Neural crest cell (in vitro differentiated cells): Measurements from ENCODE around the gene HSPB3. TPM values are rescaled to one million over a fixed set of nuclear protein-coding genes. Genes with fewer than 3 reads are reported as not detected.
"Not testable (repeated sequence)": the region's sequence is repeated elsewhere in the genome, so short reads cannot be mapped to it uniquely, and the experiment has no call there.

ENCODE experiments used
- DNase-seq: peaks from one replicate; pipeline ENCODE4 v3.0.0; 2021; ENCODE audit warnings: low read depth, mixed read lengths, low spot score
- H3K27ac Mint-ChIP-seq: one replicate; pipeline ENCODE4 v1.8.0; 2021; ENCODE audit warnings: mild to moderate bottlenecking, mixed read lengths; ENCODE audit not compliant: unreplicated experiment
- H3K27me3 Mint-ChIP-seq: 2 replicates; pipeline ENCODE4 v1.8.0; 2021; ENCODE audit warnings: low read depth, mild to moderate bottlenecking, mixed read lengths
- H3K36me3 Mint-ChIP-seq: 2 replicates; pipeline ENCODE4 v1.8.0; 2021; ENCODE audit warnings: low read depth, mild to moderate bottlenecking, mixed read lengths
- H3K4me1 Mint-ChIP-seq: 2 replicates; pipeline ENCODE4 v1.8.0; 2021; ENCODE audit warnings: mixed read lengths
- H3K4me3 Mint-ChIP-seq: one replicate; pipeline ENCODE4 v1.8.0; 2021; ENCODE audit warnings: mild to moderate bottlenecking, mixed read lengths
- H3K9me3 Mint-ChIP-seq: 2 replicates; pipeline ENCODE4 v1.8.0; 2021; ENCODE audit warnings: mixed read lengths
- CTCF ChIP-seq: fragments of 200-600 bp; sonication (generic); conservative IDR thresholded peaks from 2 replicates; pipeline ENCODE4 v1.5.0; 2021; ENCODE audit warnings: antibody characterized with exemption, mild to moderate bottlenecking
- total RNA-seq: library from RNA; stranded (reverse); gene quantifications from 2 replicates; pipeline ENCODE4 v1.2.1, GENCODE V29; 2021

The HSPB3 gene
- total RNA-seq, 1 donor from 2014 or later, result not detected

- H3K27ac Mint-ChIP-seq, H3K4me3 Mint-ChIP-seq, H3K27me3 Mint-ChIP-seq, H3K9me3 Mint-ChIP-seq, H3K36me3 Mint-ChIP-seq, H3K4me1 Mint-ChIP-seq: not testable (repeated sequence)
- DNase-seq, result peak; percentile 10
- TF ChIP-seq CTCF, result peak; percentile 95
Observed at GRCh38 chr5:54419573-54420423, 35.7 kb upstream of the HSPB3 start.

- H3K27ac Mint-ChIP-seq, H3K36me3 Mint-ChIP-seq, H3K4me3 Mint-ChIP-seq, H3K27me3 Mint-ChIP-seq, H3K9me3 Mint-ChIP-seq, H3K4me1 Mint-ChIP-seq, DNase-seq: not testable (repeated sequence)
Observed at GRCh38 chr5:54420511-54420910, 35.0 kb upstream of the HSPB3 start.

GRCh38 chr5:54421976-54422375, 33.5 kb upstream of the HSPB3 start:
- no peak for TF ChIP-seq CTCF
- Mint-ChIP-seq H3K4me1 (no peaks in the 10 kb centered on the region), H3K27ac (no peak overlapping the region), H3K36me3 (no peaks in the 10 kb centered on the region), H3K4me3 (no peak overlapping the region), H3K9me3 (peaks cover 2% of the 10 kb centered on the region), H3K27me3 (no peaks in the 10 kb centered on the region)
- no peak for DNase-seq

GRCh38 chr5:54425258-54425657, 30.2 kb upstream of the HSPB3 start:
- Mint-ChIP-seq H3K9me3 (no peaks in the 10 kb centered on the region), H3K4me1 (no peaks in the 10 kb centered on the region), H3K27ac (no peak overlapping the region), H3K36me3 (no peaks in the 10 kb centered on the region), H3K27me3 (no peaks in the 10 kb centered on the region), H3K4me3 (no peak overlapping the region)
- DNase-seq, result no peak
- TF ChIP-seq CTCF, result no peak

- no peaks in the 10 kb centered on the region for H3K4me1 Mint-ChIP-seq
- TF ChIP-seq CTCF, result no peak
- no peaks in the 10 kb centered on the region for H3K9me3 Mint-ChIP-seq
- no peak overlapping the region for H3K27ac Mint-ChIP-seq
- H3K27me3 Mint-ChIP-seq, result no peaks in the 10 kb centered on the region
- no peak overlapping the region for H3K4me3 Mint-ChIP-seq
- no peak for DNase-seq
- H3K36me3 Mint-ChIP-seq, result no peaks in the 10 kb centered on the region
Observed at GRCh38 chr5:54426209-54426608, 29.3 kb upstream of the HSPB3 start.

GRCh38 chr5:54434650-54435049, 20.8 kb upstream of the HSPB3 start:
- not testable (repeated sequence) for H3K36me3 Mint-ChIP-seq, H3K4me1 Mint-ChIP-seq, H3K27me3 Mint-ChIP-seq, DNase-seq, H3K27ac Mint-ChIP-seq, H3K9me3 Mint-ChIP-seq, H3K4me3 Mint-ChIP-seq
